HCT116 (cell line): ENCODE measurements around the gene FSTL4.

Experiments
- ATF3 ChIP-seq: IDR thresholded peaks from 2 replicates; pipeline ENCODE4 v1.6.1; 2012
- CTCF ChIP-seq, 3 experiments: fragments of 200-600 bp in 1 of 3; sonication (generic) in 1 of 3; IDR thresholded peaks in 2 of 3; conservative IDR thresholded peaks in 1 of 3; 2 replicates each; pipeline ENCODE4 v1.5.1; 2012 to 2017; ENCODE audit warnings: low read depth in 2 of 3, low read length in 2 of 3, antibody characterized with exemption in 1 of 3, borderline replicate concordance in 1 of 3, control low read depth in 1 of 3, mild to moderate bottlenecking in 1 of 3, mixed read lengths in 1 of 3, mixed run types in 1 of 3, moderate library complexity in 1 of 3; ENCODE audit not compliant: insufficient read depth in 1 of 3
- EGR1 ChIP-seq: IDR thresholded peaks from 2 replicates; pipeline ENCODE4 v1.6.1; 2012; ENCODE audit warnings: low read depth
- ELF1 ChIP-seq: IDR thresholded peaks from 2 replicates; pipeline ENCODE4 v1.6.1; 2012; ENCODE audit warnings: low read depth, borderline replicate concordance
- EZH2 ChIP-seq: fragments of 200-600 bp; sonication (generic); IDR thresholded peaks from 2 replicates; pipeline ENCODE4 v1.6.1; 2017; ENCODE audit warnings: antibody characterized with exemption, mixed run types
- MAX ChIP-seq: IDR thresholded peaks from 2 replicates; pipeline ENCODE4 v1.6.1; 2012
- POLR2A ChIP-seq: IDR thresholded peaks from 2 replicates; pipeline ENCODE4 v1.7.0; 2011; ENCODE audit warnings: borderline replicate concordance; ENCODE audit not compliant: insufficient read depth, insufficient read length; ENCODE audit errors: extremely low read depth
- POLR2AphosphoS5 ChIP-seq: IDR thresholded peaks from 2 replicates; pipeline ENCODE4 v1.6.1; 2011; ENCODE audit warnings: mild to moderate bottlenecking, low read depth, low read length, moderate library complexity
- RAD21 ChIP-seq: IDR thresholded peaks from 2 replicates; pipeline ENCODE4 v1.6.1; 2012; ENCODE audit warnings: low read depth, mild to moderate bottlenecking
- SIN3A ChIP-seq: IDR thresholded peaks from 2 replicates; pipeline ENCODE4 v1.6.1; 2012; ENCODE audit warnings: low read depth
- TCF7L2 ChIP-seq: IDR thresholded peaks from 2 replicates; pipeline ENCODE4 v1.7.0; 2011; ENCODE audit warnings: borderline replicate concordance, inconsistent platforms; ENCODE audit not compliant: insufficient read depth, insufficient read length; ENCODE audit errors: extremely low read depth
- ZFX ChIP-seq: fragments of 450-650 bp; IDR thresholded peaks from 2 replicates; pipeline ENCODE4 v1.6.1; 2017
- ZNF274 ChIP-seq: fragments of 200-500 bp; sonication (Bioruptor generic); IDR thresholded peaks from 2 replicates; pipeline ENCODE4 v1.6.1; 2014; ENCODE audit warnings: mild to moderate bottlenecking, low read depth, low read length, inconsistent platforms

GRCh38 chr5:133367071-133367786 lies 245.1 kb downstream of the FSTL4 start:
- TF ChIP-seq CTCF (IDR thresholded peaks at IDR 0.05 in 2 of 3, conservative IDR thresholded peaks at IDR 0.05 in 1 of 3; ENCODE audit: borderline replicate concordance in 1 of 3, insufficient read depth in 1 of 3, low read depth in 2 of 3, low read length in 2 of 3) = no peak
- no peak for TF ChIP-seq MAX
- no peak for TF ChIP-seq EGR1
- TF ChIP-seq EZH2 = no peak
- no peak for TF ChIP-seq SIN3A
- TF ChIP-seq POLR2A = no peak
- no peak for TF ChIP-seq ATF3
- no peak for TF ChIP-seq POLR2AphosphoS5
- no peak for TF ChIP-seq ELF1
- TF ChIP-seq ZNF274 = no peak
- TF ChIP-seq RAD21 = no peak
- no peak for TF ChIP-seq TCF7L2
- no peak for TF ChIP-seq ZFX
